Amygdala (tissue), 56 donors: Measurements from ENCODE around the gene RFLNA.

Source experiments
- DNase-seq, 56 donors: peaks; one replicate each; lab custom pipeline; 2025; lab: John Stamatoyannopoulos, UW

Gene RFLNA

DNA sequence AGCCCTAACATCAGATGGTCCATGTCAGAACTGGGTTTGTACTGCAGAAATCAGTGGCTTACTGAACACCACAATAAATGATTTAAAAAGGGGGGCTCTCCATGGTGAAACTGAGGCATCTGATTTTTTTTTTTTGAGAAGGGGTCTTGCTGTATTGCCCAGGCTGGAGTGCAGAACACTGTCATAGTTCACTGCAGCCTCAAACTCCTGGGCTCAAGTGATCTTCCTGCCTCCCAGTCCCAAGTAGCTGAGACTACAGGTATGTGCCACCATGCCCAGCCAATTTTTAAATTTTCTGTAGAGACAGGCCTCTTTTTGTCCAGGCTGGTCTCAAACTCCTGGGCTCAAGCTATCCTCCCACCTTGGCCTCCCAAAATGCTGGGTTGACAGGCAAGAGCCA is 57.4 kb downstream of the RFLNA start:
- DNase-seq: no peak

DNA sequence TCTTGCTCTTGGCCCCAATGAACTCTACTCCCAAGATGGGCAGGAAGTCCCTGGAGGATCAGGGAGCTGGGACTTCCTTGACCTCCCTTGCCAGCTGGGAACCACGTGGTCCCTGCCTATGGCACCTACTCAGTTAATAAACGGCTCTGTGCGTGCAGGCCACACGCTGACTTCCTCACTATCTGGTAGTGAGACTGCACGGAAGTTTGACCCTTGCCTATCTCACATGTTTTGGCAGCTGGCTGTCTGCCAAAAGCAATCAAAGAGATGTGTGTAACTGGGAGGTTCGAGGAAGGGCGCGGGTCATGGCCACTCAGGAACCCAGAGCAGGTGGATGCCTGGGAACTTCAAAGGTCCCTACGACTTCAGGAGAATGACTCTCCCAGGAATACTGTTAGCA is 57.9 kb downstream of the RFLNA start:
- peak in 2 of 56 donors; percentile 21 to 60 for DNase-seq

DNA sequence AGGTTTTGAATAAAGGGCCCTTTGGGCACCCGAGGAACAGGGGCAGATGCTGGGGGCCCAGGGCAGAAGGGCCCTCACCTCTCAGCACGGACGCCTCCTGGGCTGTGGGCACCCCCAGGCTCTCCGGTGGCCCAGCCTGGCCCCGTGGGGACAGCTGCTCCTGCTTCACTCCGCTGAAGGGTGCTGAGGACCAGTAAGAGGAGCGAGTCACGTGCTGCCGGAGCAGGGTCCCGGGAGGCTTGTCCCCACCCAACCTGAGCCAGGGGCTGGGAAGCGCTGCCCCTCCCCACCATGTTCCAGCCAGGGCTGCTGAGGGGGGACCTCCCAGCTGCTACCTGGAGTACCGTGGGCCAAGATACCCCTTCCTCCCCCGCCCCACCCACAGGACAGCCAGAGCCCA is 59.5 kb downstream of the RFLNA start:
- no peak for DNase-seq

DNA sequence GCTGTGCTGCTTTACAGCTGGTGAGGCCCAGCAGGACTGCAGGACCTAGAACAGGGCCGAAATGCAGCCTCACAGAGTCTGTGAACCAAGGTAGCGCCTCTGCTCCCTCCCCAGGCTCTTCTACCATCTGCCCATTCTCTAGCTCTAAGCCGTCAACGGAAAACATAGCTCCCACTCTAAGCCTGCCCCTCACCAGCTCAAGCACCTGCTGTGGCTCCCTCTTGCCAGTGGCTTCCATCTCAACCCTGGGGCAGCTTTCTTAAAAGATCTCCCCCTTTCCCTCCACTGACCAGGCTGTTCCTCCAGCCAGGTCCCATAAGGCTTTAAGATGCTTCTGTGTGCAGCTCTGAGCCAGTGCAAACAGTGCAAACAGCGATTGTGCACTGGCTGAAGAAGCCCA is 61.3 kb downstream of the RFLNA start:
- no peak for DNase-seq

DNA sequence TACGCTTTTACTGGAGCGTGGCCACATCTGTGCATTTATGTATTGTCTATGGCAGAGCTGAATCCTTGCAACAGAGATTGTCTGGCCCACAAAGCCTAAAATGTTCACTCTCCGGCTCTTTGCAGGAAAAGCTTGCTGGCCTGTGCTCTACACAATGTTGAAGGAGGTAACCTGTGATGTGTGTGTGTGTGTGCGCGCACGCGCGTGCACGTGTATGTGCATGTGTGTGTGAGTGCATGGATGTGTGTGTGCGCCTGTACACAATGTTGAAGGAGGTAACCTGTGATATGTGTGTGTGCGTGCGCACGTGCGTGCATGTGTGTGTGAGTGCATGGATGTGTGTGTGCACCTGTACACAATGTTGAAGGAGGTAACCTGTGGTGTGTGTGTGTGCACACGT is 62.7 kb downstream of the RFLNA start:
- DNase-seq: no peak

DNA sequence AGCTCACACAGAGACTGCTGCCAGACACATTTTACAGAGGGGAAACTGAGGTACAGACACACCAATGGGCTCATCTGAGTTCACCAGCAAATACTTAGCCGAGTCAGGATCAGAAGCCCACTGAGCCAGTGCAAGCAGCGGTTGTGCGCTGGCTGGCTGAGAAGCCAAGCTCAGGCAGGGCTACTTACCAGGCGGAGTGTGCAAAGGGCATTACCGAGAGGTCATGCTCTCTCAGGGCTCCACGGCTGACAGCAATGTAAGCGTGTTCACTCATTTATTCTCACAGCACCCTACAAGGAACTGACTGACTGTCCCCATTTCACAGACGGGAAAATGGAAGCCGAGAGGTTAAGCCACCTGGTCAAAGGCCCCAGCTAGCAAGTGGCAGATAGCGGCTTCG is 63.7 kb downstream of the RFLNA start:
- no peak for DNase-seq

DNA sequence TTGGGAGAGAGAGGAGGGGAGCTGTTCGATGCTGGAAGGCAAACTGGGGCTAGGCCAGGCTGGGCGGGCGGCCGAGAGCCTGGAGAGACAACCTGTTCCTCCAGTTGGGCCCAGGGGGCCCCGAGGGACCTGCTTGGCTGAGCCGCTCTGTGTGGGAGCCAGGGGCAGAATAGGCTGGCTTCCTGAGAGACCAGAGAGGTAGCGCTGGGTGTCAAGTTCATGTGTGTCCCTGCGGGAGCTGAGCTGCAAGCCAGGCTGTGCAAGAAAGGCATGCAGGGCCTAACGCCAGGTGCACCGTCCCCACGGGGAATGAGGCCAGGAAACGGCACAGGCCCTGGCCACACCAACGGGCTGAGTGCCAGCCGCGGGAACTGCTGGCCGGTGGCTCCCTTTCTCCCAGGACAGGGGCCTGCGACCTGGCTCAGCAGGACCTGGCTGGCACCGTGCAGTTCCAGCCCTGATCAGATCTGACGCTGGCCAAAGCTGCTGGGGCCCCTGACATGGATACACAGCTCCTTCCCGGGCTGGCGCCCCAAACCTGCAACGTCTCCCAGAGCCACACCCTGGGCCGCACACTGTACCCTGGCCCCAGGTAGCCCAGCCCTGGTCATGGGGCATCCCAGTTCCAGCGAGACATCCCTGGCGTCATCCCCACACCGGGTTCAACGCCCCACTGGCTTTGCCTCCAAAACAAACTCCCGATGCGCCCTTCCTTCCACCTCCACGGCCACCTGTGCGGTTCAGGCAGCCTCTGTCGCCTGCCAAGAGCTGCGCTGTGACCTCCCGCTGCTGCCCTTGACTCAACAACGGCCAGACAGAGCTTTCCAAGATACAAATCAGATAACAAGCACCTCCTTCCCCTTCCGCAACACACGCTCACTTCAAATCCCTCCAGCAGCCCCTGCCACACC is 65.0 kb downstream of the RFLNA start:
- DNase-seq: peak in 48 of 56 donors; percentile 10 to 85 (median 54)

DNA sequence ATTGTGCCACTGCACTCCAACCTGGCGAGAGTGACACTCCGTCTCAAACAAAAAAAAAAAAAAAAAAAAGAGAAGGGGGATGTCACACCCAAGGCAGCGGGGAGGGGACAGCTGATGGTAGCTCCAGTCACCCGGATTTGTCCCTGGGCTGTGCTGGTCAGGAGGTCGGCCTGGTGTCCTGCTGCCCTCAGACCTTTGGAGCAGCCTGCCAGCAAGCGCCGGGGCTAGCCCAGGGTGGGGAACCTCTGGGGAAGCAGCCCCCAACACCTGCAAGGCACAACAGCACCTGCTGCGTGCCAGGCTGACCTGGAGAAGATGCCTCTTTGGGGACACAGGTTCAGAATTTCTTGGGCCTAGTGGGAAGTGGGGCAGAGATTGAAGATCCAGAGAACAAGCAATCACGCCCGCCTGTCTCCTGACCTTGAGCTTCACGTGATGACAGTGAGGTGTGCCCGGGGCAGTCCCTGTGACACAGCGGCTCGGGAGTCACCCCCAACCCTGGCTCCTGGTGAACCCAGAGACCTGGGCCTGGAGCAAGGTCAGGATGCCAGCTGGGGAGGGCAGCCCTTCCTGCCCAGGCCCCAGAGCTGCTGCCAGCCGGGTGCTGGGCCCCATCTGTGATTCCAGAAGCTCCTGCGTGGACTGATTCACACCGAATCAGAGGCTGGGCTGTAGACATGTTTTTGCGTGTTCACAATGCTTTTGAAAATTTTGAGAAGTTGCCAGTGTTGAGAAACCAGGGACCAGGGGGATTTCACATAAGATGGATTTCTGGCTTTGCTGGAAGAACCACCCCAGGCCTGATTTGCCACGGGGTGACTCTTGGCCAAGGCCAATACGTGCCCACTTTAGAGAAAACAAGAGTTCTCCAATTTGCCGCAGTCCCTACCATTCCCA is 66.4 kb downstream of the RFLNA start:
- no peak for DNase-seq

DNA sequence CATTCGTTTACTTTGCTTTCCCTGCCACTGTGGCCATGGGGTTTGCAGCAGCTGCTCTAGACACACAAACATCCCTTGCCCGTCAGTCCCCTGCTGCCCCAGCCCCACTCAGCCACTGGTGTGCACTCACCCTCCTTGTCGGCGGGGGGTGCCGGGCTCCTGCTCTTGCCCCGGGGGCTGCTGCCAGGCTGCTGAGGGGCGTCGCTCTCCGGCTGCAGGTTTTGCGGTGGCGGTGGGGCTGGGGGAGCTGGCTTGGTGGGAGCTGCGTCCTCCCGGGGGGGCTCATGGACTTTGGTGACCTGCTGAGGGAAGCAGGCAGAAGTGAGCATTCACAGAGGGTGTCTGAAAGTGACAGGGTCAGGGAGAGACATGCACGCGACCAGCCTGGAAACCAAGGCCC is 67.1 kb downstream of the RFLNA start:
- no peak for DNase-seq

DNA sequence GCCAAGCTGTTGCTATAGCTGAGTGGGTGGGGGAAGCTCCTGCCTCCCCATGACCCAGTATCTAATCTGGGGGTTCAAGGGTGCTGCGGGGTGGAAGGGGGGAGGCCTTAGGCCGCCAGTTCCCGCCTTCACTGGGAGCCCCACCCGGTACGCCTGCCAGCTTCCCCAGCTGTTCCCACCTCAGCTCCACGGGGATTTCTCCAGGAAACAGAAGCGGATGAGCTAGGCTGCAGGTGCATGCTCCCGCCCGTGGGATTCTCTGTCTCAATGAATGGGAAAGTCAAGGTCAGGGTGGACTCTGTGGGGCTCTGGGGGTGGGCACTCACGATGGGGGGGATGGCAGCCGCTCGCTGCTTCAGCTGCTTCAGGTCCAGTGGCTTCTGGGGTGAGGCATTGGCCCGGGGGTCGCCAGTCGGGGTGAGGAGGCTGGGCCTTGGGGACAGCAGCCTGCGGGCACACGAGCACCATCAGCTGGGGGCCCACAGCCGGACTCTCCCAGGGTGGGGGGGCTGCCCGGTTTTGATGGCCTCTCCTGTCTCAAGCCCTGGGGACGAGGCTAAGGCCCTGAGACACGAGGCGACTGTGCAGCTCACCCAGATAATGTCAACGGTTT is 68.6 kb downstream of the RFLNA start:
- no peak for DNase-seq

DNA sequence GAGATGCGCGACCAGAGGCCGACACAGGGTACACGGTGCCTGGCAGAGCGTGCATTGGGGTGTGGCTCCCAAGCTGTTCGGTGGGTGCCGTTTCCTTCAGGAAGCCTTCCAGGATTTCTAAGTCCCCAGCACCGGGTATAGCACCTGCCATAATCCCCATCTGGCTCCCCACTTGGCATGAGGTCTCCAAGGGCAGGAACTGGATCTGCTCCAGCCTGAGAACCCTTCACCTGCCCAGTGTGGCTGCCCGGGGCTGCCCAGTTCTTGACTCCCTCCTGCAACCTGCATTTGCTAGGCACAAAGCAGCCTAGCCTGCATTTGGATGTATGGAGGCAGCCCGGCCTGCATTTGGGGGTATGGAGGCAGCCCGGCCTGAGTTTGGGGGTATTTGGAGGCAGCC is 69.7 kb downstream of the RFLNA start:
- DNase-seq: no peak
